ENCODE measurements around the gene PIK3R1.

PIK3R1 gene

DNA sequence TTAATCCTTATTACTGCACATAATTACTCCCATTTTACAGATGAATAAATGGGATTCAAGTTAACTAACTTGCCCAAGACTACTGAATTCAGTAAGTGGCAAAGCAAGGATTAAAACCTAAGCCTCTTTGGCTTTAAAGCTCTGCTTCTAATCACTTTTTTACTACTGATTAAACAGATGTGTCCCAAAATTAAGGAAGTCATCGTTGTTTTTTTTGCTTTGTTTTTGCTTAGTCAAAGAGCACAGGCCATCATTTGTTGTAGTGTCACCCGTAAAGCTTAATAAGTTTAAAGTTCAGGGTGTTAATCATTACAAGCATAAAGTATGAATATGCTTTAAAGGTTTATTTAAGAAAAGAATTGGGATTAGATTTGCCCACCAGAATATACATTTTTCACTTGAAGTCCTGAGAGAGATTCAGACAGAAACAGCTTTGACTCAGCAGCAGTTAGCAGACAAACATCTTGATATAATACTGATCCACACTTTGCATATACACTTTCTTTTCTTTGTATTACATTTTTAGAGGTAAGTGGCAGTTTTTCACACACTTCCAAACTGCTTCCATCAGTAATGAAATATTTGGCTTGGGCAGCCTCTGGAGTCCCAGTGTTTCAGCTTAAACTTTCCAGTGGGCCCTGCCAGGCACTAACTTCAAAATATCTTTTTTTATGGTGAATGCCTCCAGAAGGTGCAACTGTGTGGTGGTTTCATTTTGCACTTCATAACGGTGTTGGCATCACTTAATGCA, 52.7 kb downstream of the PIK3R1 start:
- H3K4me3 ChIP-seq (ENCODE audit: low read depth, low read length) = no peak overlapping the region

DNA sequence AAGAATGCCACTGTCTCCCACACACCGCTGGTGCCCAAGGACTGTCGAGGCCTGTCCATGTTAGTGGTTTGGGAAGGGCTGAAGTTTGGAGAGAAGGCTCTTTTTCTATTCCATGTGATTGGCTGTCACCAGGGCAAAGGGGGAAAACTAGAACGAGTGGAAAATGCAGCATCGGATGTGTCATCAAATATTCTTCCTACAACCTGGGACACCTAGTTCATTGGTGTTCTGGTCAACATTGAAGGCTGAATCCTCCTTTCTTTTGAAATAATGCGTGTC, 53.2 kb downstream of the PIK3R1 start:
- no peak overlapping the region for H3K4me3 ChIP-seq (ENCODE audit: low read depth, low read length)

DNA sequence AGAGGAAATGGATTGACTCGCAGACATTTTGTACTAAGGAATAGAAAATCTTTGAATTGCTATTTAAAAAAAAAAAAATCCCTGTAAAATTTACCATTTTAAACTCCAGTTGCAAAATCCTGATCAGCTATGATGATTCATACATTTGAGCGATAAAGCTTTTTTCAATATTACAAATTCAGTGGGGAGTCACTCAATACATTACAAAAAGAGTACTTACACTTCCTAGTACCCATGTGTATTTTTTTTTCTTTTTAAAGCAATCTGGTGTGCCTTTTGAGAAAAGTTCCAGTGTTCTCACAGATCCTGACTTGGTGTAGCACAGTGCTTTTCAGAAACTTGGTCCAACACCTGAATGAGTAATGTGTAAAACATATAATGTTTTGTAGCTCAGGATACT, 54.3 kb downstream of the PIK3R1 start:
- H3K4me3 ChIP-seq (ENCODE audit: low read depth, low read length) = no peak overlapping the region

DNA sequence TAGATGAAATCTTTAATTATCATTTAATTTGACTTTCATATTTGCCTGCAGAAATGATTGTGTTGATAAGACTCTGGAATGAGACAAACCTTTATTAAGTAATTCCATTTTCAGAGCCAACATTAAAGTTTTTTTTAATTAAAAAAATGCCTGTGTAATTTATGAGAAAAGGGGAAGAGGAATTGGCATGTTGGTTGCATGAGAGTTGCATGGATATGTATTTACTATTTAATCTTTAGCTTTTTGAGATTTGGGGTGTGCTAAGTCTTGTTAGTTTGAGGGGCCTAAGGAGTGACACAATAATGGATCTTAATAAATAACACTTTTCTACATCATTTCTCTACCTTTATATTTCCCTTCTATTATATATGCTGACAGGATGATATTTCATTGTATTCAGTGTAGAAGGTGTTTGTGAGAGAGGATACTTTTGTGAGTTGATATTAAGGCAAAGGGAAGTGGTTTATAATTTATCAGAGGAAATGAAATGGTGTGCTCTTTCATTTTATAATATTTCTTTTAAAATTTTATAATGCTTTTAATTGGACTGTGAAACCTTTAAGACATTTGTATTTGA, 54.9 kb downstream of the PIK3R1 start:
- H3K4me3 ChIP-seq (ENCODE audit: low read depth, low read length) = no peak overlapping the region

DNA sequence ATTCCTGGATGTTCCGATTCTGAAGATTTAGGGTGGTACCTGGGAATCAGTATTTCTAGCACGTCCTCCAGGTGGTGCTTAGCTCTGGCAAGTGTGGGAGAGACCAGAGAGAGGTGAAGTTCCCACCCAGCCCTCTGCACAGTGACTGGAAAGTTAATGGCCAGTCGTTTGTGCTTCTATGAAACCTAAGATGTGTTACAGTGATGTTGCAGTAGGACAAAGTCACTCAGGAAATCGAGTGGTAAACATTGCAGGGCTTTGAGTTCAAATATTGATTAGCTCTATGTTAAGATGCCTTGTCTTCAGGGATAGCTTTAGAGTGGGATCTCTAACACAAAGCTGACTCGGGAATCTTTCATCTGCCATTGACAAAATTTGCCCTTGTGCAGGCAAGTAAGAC, 55.6 kb downstream of the PIK3R1 start:
- H3K4me3 ChIP-seq (ENCODE audit: low read depth, low read length) = no peak overlapping the region

DNA sequence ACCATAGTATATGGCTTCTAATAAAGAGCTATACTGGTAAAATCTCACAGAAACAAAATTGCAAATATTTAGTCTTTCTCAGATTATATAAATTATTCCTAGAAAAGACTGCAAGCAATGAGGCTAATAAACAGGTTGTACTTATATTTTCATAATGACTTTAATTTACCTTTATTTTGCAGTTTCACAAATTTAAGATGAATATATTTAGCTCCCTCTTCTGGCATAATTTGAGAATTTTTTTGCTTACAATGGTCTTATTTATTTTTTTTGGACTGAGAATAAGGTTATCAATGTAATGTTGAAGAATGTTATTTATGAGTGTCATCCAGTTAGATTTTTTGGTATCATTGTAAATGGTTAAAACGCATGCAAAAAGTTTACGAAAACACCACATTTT, 56.7 kb downstream of the PIK3R1 start:
- H3K4me3 ChIP-seq (ENCODE audit: low read depth, low read length) = no peak overlapping the region

DNA sequence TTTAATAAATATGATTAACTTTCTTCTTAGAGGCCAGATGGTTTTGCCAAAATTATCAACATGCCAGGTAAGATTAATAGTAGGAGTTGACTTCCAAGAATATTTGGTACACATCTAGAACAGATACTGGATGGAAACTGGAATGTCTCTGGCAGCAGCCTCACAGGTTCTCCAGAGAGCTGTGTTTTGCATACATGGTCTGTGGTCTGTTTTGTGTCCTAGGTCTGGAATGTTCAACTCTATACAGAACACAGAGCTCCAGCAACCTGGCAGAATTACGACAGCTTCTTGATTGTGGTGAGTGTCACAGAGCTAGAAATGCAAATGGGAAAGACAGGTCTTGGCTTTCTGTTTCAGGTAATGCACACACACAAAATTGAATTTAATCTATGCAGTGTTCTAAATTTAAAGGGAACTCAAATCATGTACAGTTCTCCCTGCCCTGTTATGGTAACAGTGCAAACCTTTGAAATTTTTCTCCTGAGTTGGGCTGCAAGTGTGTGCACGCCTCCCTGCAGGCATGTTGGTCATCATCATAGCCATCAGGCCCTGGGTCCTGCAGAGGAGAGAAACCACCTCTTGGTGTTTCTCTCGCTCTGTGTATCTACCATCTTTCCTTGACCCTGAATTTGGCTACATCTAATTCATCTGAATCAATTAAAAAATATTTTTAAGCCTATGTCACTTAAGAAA, 58.3 kb downstream of the PIK3R1 start:
- H3K4me3 ChIP-seq (ENCODE audit: low read depth, low read length) = no peak overlapping the region

DNA sequence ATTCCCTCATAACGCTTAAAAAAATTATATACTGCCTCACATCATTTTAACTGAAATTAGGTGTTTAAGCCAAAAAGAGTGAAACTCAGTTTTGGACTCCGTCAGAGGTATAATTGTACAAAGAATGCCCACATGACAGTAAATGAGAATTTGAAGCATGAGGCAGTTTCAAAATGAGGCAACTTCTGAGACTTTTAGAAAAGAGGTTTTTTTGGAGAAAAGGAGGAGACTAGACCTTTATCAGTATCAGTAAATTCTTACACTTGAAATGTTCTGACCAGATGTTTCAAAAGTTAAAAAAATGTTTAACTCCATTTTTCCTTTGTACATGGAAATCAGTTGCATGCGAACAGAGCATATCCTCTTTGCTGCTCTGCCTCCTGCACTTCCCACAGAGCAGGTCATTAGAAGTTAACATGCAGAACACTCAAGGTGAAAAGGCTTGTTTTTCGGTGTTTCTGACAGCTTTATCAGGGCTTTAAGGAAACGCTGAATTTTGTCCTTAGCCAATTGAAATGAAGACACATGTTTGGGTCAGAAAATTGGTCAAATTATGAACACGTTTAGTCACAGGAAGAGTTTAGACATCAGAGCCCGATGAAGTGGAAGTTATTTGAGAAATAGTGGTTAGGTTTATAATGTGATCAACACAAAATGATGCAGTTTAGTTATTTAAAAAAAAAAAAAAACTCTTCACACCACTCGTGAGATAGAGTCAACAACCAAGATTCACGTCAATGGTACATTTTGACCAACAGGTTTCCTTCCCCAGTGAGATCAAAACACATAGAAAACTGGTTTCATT, 59.5 kb downstream of the PIK3R1 start:
- no peak overlapping the region for H3K4me3 ChIP-seq (ENCODE audit: low read depth, low read length)

DNA sequence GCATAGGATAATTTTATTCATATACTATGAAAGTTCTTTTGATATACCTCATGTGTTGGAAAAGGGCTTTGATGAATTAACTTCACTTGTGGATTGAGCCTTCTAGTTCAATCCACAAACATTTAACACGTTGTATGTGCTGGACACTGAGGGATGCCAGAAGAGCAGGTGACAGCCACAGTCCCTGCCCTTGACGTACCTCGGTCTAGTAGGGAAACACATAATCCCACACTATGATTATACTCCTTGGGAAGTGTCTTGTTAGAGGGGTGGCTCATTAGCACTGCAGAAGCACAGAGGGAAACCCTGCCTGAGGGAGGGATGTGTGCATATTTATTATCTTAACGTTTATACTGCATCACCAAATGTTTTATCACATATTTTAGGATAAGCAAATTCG, 61.2 kb downstream of the PIK3R1 start:
- no peak overlapping the region for H3K4me3 ChIP-seq (ENCODE audit: low read depth, low read length)

DNA sequence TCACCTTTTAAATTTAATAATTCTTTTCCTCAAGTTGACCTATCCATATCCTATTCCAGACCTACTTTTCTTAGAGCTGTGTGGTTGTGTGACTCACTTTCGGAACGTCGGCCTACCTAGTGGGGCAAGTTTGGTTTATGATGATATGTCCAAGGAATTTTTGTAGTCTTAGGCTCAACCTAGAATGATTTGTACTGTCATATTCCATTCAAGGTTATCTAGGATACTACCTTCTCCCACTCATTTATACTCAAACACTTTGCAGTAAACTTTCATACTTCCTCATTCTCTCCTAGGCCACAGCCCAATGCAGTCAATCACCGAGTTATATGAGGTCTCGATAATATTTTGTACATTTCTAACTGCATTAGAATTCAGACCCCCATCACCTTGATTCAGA, 61.9 kb downstream of the PIK3R1 start:
- H3K4me3 ChIP-seq (ENCODE audit: low read depth, low read length) = no peak overlapping the region

DNA sequence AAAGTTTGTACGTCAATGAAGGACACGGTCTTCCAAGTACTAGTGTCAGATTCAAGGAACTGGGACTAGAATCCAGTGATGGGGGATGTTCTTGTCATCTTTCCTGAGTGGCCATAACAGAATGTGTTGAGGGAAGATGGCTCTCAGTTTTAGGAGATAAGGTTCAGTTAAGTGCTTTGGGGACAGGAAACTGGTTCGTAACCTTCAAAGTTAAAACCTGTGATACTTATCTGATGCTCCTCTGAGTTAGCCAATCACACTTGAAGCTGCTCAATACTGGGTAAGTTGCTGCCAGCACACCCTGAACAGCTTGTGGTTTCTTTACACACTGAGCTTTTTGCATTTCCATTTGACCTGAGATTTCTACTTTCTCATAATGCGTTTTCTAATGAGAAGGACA, 64.4 kb downstream of the PIK3R1 start:
- H3K4me3 ChIP-seq (ENCODE audit: low read depth, low read length) = no peak overlapping the region

DNA sequence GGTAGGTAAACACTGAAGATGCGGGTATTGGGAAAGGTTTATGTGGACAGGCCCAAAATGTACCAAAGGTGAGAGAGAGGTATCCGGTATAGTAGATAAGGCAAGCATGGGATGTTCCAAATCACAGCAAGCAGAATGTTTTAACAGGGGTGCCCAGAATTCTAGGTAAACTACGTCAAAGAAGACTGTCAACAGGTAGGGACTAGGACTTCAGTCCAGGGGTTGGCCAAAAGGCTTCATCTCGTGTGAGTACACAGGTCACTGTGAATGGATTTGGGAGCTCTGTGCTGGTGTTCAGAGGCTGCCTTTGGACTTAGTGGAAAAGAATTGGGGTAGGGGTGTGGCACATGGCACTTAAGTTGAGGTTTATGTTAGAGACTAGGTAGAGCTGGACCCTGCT, 66.4 kb downstream of the PIK3R1 start:
- H3K4me3 ChIP-seq (ENCODE audit: low read depth, low read length) = no peak overlapping the region

DNA sequence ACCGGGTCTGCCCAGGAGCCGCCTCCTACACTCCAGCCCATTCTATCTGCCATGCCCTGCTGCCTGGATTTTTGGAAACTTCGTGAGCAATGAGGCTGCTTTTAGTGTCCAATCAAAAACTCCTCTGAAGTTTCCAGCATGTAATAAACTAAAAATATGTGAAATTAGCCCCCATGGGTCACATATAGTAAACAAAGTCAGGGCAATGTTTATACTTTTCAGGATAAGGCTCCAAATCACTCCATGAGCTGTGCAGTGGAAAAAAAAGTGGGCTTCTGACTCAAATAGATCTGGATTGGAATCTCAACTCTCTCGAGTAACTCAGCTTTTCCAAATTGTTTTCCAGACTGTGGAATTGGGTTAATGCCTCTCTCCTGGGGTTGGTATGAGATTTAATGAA, 68.2 kb downstream of the PIK3R1 start:
- H3K4me3 ChIP-seq (ENCODE audit: low read depth, low read length) = no peak overlapping the region

DNA sequence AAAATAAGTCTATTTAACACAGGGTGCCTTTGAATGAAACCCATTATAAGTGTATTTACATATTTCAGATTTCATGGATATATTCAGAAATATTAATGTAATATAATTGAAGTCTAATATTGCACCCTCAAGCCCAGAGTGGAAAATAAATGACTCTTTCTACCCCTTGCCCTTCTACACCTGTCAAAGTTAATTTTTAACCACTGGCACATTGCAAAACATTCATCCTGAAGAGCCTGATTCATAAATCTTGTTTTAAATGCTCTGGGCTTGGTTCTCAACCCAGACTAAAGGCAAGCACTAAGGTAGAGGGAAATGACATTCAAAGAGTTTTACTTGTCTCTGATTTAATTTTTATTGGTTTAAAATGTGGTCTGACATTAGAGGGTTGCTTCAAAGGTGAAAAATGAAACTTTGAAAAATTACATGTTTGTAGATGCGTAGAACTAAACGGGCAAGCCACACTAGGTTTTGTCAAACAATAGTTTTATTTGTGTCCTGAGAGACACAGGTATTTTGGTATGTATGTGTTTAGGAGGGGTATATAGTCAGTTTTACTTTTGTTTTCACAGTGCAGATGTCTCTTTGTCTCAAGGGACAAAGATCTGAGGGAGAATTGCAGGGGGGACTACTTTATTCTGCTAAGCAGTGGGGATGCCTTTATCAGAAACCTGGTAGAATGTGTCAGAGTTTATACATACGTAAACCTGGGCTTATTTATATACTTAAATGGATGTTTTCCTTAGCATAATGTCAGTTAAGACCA, 69.7 kb downstream of the PIK3R1 start:
- no peak overlapping the region for H3K4me3 ChIP-seq (ENCODE audit: low read depth, low read length)

DNA sequence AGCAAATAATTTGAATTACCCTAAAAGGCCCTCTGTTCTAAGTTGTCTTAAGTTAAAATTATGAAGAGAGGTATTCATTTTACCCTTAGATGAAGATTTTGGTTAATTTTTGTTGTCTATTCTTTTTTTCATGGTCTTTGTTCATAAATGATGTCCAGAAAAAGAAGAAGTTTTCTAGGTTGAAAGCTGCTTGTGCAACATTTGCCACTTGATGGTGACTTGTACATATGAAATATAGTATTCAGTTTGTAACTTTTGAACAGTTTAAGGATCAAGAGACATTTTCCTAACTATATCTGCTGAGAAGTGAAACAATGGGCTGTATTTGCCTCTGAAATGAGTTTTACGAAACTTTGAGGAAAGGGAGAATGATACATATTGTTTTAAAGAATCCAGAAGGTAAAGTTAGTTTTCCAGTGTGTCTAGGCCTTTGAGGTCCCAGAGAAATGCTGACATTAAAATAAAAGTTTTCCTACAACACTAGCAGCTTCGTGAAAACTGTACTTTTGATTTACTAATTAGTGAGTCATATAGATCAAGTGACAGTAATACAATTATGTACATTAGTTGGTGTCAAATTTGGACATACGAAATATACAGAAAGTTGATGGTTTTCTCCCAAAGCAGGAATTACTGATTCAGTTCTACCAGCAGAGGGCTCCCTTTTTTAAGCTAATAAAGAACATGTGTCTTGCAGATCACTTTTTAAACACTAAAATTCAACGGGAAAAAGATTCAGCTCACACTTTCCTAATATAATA, 70.5 kb downstream of the PIK3R1 start:
- H3K4me3 ChIP-seq (ENCODE audit: low read depth, low read length) = no peak overlapping the region

DNA sequence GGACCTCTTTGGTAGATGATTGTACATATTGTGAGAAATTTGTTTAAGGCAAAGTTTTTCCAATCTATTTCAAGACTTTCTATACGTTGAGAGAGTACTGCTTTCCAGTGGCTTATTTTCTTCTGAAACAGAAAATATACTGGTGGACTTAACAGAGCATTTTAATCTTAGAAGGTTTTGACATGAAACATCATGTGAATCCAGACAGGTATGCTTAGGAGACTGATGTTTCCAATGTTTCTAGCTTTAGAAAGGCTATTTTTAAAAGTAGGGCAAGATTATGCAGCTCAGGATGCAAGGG, 71.0 kb downstream of the PIK3R1 start:
- no peak overlapping the region for H3K4me3 ChIP-seq (ENCODE audit: low read depth, low read length)

DNA sequence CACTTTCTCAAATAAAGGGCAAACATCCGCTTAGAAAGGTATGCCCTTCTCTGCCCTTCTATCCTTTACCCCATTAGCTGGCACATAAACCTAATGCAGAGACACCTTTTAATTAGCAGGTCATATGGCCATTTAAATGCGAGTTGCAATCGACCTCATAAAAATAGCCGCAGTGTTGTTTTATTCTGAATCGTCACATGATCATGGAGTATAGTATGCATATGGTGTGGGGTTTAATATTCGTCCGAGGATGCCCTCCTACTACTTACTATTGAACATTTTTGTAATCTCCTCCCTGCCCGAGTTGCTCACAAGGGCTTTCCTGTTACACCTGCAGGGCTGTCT, 72.0 kb downstream of the PIK3R1 start:
- H3K4me3 ChIP-seq (ENCODE audit: low read depth, low read length) = peak overlapping the region; percentile 49

DNA sequence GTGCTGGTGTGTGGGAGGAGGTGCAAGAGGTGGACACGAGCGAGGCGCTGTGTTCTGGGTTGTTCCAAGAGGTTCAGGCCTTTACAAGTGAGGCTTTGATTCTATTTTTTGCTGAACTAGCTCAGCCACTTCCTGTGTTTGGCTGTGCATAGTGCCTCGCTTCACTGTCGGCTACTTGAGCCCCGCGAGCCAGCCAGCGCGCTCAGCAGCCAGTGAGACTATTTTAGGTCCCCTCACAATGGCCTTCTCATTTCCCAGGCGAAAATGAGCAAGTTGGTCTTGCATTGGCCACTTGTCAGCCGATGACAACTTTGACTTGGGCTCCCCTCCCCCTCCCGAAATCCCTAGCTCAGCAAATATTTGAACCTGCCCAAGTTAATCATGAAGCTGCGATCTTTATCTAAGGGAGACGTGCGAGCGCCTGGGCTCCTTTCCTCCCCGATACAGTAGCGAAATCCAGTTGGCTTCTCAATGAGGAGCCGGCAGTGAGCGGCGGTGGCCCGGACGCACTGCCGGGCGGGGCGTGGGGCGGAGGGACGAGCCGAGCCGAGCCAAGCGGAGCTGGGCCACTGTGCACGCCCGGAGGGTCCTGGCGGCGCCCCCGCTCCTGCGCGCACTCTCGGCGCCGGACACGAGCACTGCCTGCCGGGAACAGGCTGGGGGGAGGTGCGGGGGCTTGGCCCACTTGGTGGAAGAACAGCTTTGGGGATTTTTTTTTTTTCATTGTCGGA, 72.6 kb downstream of the PIK3R1 start:
- peak overlapping the region; percentile 49 for H3K4me3 ChIP-seq (ENCODE audit: low read depth, low read length)

DNA sequence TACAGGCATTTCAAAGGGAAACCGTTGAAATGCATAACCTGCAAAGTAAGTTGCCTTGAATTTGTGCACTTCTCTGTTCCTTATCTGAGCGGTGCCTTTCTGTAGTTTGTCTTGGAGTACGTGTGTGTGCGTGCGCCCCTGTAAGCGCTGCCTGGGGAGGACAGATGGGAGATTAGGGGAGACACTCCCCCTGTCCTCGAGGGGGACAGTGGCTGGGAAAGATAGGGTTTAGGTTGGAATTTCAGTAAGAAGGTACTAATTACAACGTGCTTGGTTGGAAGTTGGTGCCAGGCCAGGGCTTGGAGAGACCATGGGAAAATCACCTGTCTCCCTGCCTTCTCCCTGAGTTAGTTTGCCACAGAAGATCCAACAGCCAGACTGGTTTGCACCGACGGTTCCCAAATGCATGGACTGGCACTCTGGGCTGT, 73.2 kb downstream of the PIK3R1 start:
- peak overlapping the region; percentile 49 for H3K4me3 ChIP-seq (ENCODE audit: low read depth, low read length)

DNA sequence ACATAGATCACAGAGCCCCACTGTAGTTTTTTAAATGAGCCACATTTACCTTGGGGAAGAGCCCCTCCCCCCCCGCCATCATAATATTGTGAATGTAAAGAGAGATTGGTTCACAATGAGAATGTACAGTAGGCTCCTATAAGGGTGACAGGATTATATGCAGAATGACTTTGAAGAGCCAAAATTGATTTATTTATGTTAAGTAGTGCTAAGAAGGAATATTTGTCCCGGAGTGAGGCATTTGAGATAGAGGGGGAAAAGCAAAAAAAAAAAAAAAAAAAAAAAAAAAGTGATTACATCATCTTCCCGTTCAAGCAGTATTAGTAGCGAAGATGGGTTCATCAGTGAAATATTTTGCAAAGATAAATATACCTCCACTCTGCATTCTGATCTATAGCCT, 73.9 kb downstream of the PIK3R1 start:
- H3K4me3 ChIP-seq (ENCODE audit: low read depth, low read length) = no peak overlapping the region

Measured in iPS-11a (cell line).